Liver (tissue), 9 donors: ENCODE results near the gene PTGS2. TPM values are rescaled to one million over a fixed set of nuclear protein-coding genes. Genes with fewer than 3 reads are reported as not detected.

ENCODE experiments used
- DNase-seq: peaks from one replicate; pipeline ENCODE4 v3.0.0-alpha.2; 2017; ENCODE audit warnings: low spot score
- H3K27ac ChIP-seq, 2 donors: one replicate each; pipeline ENCODE4 v1.7.0; 2013; ENCODE audit warnings: inconsistent platforms in 2 of 2, low read length in 2 of 2, control low read depth in 1 of 2, low read depth in 1 of 2, mild to moderate bottlenecking in 1 of 2
- H3K27me3 ChIP-seq, 4 donors: one replicate each; pipeline versions ENCODE4 v1.6.1 to v1.7.0; 2013; ENCODE audit warnings: low read length in 3 of 4, inconsistent platforms in 1 of 4, mild to moderate bottlenecking in 1 of 4, moderate library complexity in 1 of 4; ENCODE audit not compliant: control insufficient read depth in 4 of 4, insufficient read depth in 4 of 4
- H3K36me3 ChIP-seq, 4 donors: one replicate each; pipeline versions ENCODE4 v1.6.1 to v1.7.0; 2013; ENCODE audit warnings: low read length in 3 of 4, mild to moderate bottlenecking in 3 of 4, low read depth in 1 of 4, moderate library complexity in 1 of 4; ENCODE audit not compliant: control insufficient read depth in 4 of 4, insufficient read depth in 3 of 4
- H3K4me1 ChIP-seq, 4 donors: one replicate each; pipeline versions ENCODE4 v1.6.1 to v1.7.0; 2013; ENCODE audit warnings: low read length in 3 of 4, mild to moderate bottlenecking in 3 of 4, moderate library complexity in 1 of 4; ENCODE audit not compliant: control insufficient read depth in 4 of 4, insufficient read depth in 4 of 4
- H3K4me3 ChIP-seq, 3 donors: one replicate each; pipeline versions ENCODE4 v1.6.1 to v1.7.0; 2013; ENCODE audit warnings: low read length in 3 of 3, control low read depth in 1 of 3, low read depth in 1 of 3, mild to moderate bottlenecking in 1 of 3
- H3K9ac ChIP-seq, 2 donors: one replicate each; pipeline ENCODE4 v1.7.0; 2013; ENCODE audit warnings: low read length in 2 of 2, mild to moderate bottlenecking in 2 of 2, moderate library complexity in 2 of 2, control low read depth in 1 of 2, low read depth in 1 of 2
- H3K9me3 ChIP-seq, 4 donors: one replicate each; pipeline versions ENCODE4 v1.6.1 to v1.7.0; 2013; ENCODE audit warnings: low read length in 3 of 4; ENCODE audit not compliant: control insufficient read depth in 4 of 4
- ATF3 ChIP-seq: IDR thresholded peaks from 2 replicates; pipeline ENCODE4 v1.6.1; 2016; ENCODE audit warnings: antibody characterized with exemption
- CTCF ChIP-seq: fragments of 150-350 bp; IDR thresholded peaks from 2 replicates; pipeline ENCODE4 v1.5.1; 2017; ENCODE audit warnings: improper control_type of control experiment, low read depth, low read length; ENCODE audit not compliant: missing input control
- EGR1 ChIP-seq, 2 donors: IDR thresholded peaks; 2 replicates each; pipeline ENCODE4 v1.6.1; 2016 to 2018; ENCODE audit warnings: antibody characterized with exemption in 2 of 2, low read depth in 2 of 2
- FOXA1 ChIP-seq: IDR thresholded peaks from 2 replicates; pipeline ENCODE4 v1.6.1; 2016; ENCODE audit warnings: antibody characterized with exemption
- FOXA2 ChIP-seq: IDR thresholded peaks from 2 replicates; pipeline ENCODE4 v1.6.1; 2016; ENCODE audit warnings: antibody characterized with exemption
- GABPA ChIP-seq, 2 donors: IDR thresholded peaks in 1 of 2; conservative IDR thresholded peaks in 1 of 2; 2 replicates each; pipeline ENCODE4 v1.6.1; 2016; ENCODE audit warnings: antibody characterized with exemption in 2 of 2, mild to moderate bottlenecking in 1 of 2, moderate library complexity in 1 of 2
- HNF4A ChIP-seq, 2 donors: conservative IDR thresholded peaks; 2 replicates each; pipeline ENCODE4 v1.6.1; 2016; ENCODE audit warnings: antibody characterized with exemption in 2 of 2, mild to moderate bottlenecking in 2 of 2
- JUND ChIP-seq, 2 donors: IDR thresholded peaks; 2 replicates each; pipeline ENCODE4 v1.6.1; 2016; ENCODE audit warnings: antibody characterized with exemption in 2 of 2
- MAX ChIP-seq: IDR thresholded peaks from 2 replicates; pipeline ENCODE4 v1.6.1; 2016; ENCODE audit warnings: antibody characterized with exemption
- NR2F2 ChIP-seq: IDR thresholded peaks from 2 replicates; pipeline ENCODE4 v1.6.1; 2016; ENCODE audit warnings: antibody characterized with exemption
- RAD21 ChIP-seq, 2 donors: IDR thresholded peaks; 2 replicates each; pipeline ENCODE4 v1.6.1; 2016; ENCODE audit warnings: antibody characterized with exemption in 2 of 2, mild to moderate bottlenecking in 2 of 2
- REST ChIP-seq: IDR thresholded peaks from 2 replicates; pipeline ENCODE4 v1.6.1; 2016; ENCODE audit warnings: antibody characterized with exemption, mild to moderate bottlenecking
- RXRA ChIP-seq, 2 donors: IDR thresholded peaks; 2 replicates each; pipeline ENCODE4 v1.6.1; 2017 to 2018; ENCODE audit warnings: antibody characterized with exemption in 2 of 2, mild to moderate bottlenecking in 1 of 2
- SP1 ChIP-seq: IDR thresholded peaks from 2 replicates; pipeline ENCODE4 v1.6.1; 2018; ENCODE audit warnings: antibody characterized with exemption, mild to moderate bottlenecking
- TAF1 ChIP-seq: conservative IDR thresholded peaks from 2 replicates; pipeline ENCODE4 v1.6.1; 2016; ENCODE audit warnings: antibody characterized with exemption, mild to moderate bottlenecking
- YY1 ChIP-seq: IDR thresholded peaks from 2 replicates; pipeline ENCODE4 v1.6.1; 2016; ENCODE audit warnings: antibody characterized with exemption, mild to moderate bottlenecking
- ZBTB33 ChIP-seq: IDR thresholded peaks from 2 replicates; pipeline ENCODE4 v1.6.1; 2016; ENCODE audit warnings: antibody characterized with exemption
- WGBS: extraction: QIAGEN DNeasy Blood & Tissue Kit; methylation state at CpG from one replicate; pipeline ENCODE4 v1.1.7; 2013; 5-methylcytosine and 5-hydroxymethylcytosine counted together
- polyA plus RNA-seq, 2 donors: library from polyadenylated mRNA; stranded (reverse) in 1 of 2; unstranded in 1 of 2; fragments of 200-250 nt in 1 of 2; fragments of >200 nt in 1 of 2; fragmentation: Nextera tagmentation in 1 of 2; extraction: Ambion mirVana in 1 of 2; gene quantifications; one replicate each; pipeline versions ENCODE4 v1.2.1 to v1.2.3, GENCODE V29; 2013 to 2015
- total RNA-seq, 2 donors: library from RNA; depleted of rRNA; stranded (reverse); fragments of >200 nt; gene quantifications; one replicate each; pipeline ENCODE4 v1.2.3, GENCODE V29; 2014
- donor health status: healthy.
- donor health status: healthy.
- donor health status: healthy.
- donor health status: healthy.
- donor health status: healthy.

PTGS2 gene
- under 1 TPM; 0.33 TPM for total RNA-seq
- under 1 TPM; 0.11 to 0.25 TPM for polyA plus RNA-seq

- DNase-seq = peak; percentile 49
- peaks cover 0 to 2% (median 0%) of the 10 kb centered on the region in 4 donors for H3K27me3 ChIP-seq
- H3K4me3 ChIP-seq = peak within 1 kb of the TSS; percentile 1 to 59 (median 17)
- peak within 1 kb of the TSS; percentile 25 to 49 for H3K9ac ChIP-seq
- TF ChIP-seq MAX = no peak
- TF ChIP-seq JUND (IDR thresholded peaks at IDR 0.05) = peak in 1 of 2 donors; percentile 49
- TF ChIP-seq SP1 = peak; percentile 14
- TF ChIP-seq HNF4A (conservative IDR thresholded peaks at IDR 0.05) = no peak
- no peak for TF ChIP-seq GABPA (IDR thresholded peaks at IDR 0.05 in 1 of 2, conservative IDR thresholded peaks at IDR 0.05 in 1 of 2)
- no peak for TF ChIP-seq FOXA2
- no peak for TF ChIP-seq EGR1 (IDR thresholded peaks at IDR 0.05; ENCODE audit: low read depth in 2 of 2)
- TF ChIP-seq RXRA (IDR thresholded peaks at IDR 0.05) = no peak
- no peak for TF ChIP-seq ZBTB33
- TF ChIP-seq TAF1 = peak; percentile 25
- TF ChIP-seq YY1 = no peak
- peak in 1 of 2 donors; percentile 31 for TF ChIP-seq RAD21 (IDR thresholded peaks at IDR 0.05)
- no peak for TF ChIP-seq ATF3
- 2% methylated on average over 52 of the region's 52 CpGs for WGBS
- H3K27ac ChIP-seq = peak within 1 kb of the TSS; percentile 76 to 84
- H3K4me1 ChIP-seq = no peaks in the 10 kb centered on the region
- H3K36me3 ChIP-seq = peaks cover 0 to 2% (median 0%) of the 10 kb centered on the region in 4 donors
- no peaks in the 10 kb centered on the region for H3K9me3 ChIP-seq
Measured at GRCh38 chr1:186680245-186681061, at the start of gene PTGS2. Gene PTGS2, minus strand, starts transcription at chr1:186680423. Its CDS starts 133 bp downstream, at chr1:186680290.

GRCh38 chr1:186722711-186723309 lies 42.6 kb upstream of the PTGS2 start:
- no peak for TF ChIP-seq FOXA1
- TF ChIP-seq NR2F2 = no peak
- TF ChIP-seq ATF3 = no peak
- TF ChIP-seq RAD21 (IDR thresholded peaks at IDR 0.05) = peak; percentile 38 to 55
- no peak for TF ChIP-seq SP1
- no peak for TF ChIP-seq REST
- TF ChIP-seq MAX = no peak
- TF ChIP-seq CTCF = peak; percentile 35
- no peak for TF ChIP-seq JUND (IDR thresholded peaks at IDR 0.05)
- no peak for TF ChIP-seq YY1
- TF ChIP-seq TAF1 = no peak
- H3K27ac ChIP-seq = no peak overlapping the region
- WGBS = 57% methylated on average over 3 of the region's 3 CpGs
- no peak for DNase-seq
- H3K4me1 ChIP-seq = no peaks in the 10 kb centered on the region
- H3K27me3 ChIP-seq = no peaks in the 10 kb centered on the region
- H3K4me3 ChIP-seq = no peak overlapping the region
- no peak overlapping the region for H3K9ac ChIP-seq
- H3K9me3 ChIP-seq = no peaks in the 10 kb centered on the region
- H3K36me3 ChIP-seq = no peaks in the 10 kb centered on the region
